ENCODE results near the gene CMC2. TPM values are rescaled to one million over a fixed set of nuclear protein-coding genes. Genes with fewer than 3 reads are reported as not detected.

CMC2 gene
- polyA plus RNA-seq, 1 donor (not counting 4 experiments of a cell fraction or from before 2014, with no cell fraction given), result 91.8 TPM

DNA sequence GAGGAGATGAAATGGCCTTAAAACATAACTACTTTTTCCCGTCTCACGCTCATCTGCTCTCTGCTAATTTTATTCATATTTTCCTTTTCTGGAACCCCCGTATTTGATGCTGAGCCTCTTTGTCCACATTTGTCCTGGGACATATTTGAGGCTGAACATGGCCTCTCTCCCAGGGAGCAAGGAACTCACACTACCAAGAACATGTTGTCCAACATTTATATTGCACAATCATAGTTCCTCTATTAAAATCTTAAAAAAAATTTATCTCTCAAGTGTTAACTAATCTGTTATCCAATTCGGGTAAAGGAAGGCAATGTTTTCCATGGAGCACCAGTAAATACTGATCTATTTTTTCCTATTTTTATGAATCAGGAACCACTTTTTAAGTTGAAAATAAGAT is 60.2 kb downstream of the CMC2 start:
- H3K79me2 ChIP-seq (ENCODE audit: control insufficient read depth, insufficient read depth, low read length), result no peaks in the 10 kb centered on the region
- H4K20me1 ChIP-seq (ENCODE audit: control insufficient read depth, extremely low read depth, insufficient read depth, low read length), result no peaks in the 10 kb centered on the region
- H2AFZ ChIP-seq (ENCODE audit: control insufficient read depth, low read length), result no peak overlapping the region
- H3K9me3 ChIP-seq (ENCODE audit: control insufficient read depth, low read depth, low read length), result no peaks in the 10 kb centered on the region
- DNase-seq (ENCODE audit: low read depth, low spot score) (no peak), FAIRE-seq (no peak)
- no peaks in the 10 kb centered on the region for H3K27me3 ChIP-seq (ENCODE audit: control insufficient read depth, extremely low read depth, insufficient read depth, low read length)
- no peak overlapping the region for H3K27ac ChIP-seq (ENCODE audit: control insufficient read depth, insufficient read depth, low read length)
- no peaks in the 10 kb centered on the region for H3K9me1 ChIP-seq (ENCODE audit: control insufficient read depth, extremely low read depth, insufficient read depth, low read length)
- no peak for TF ChIP-seq EZH2 (IDR thresholded peaks at IDR 0.05; ENCODE audit: low read length)
- TF ChIP-seq, protein P1, sequence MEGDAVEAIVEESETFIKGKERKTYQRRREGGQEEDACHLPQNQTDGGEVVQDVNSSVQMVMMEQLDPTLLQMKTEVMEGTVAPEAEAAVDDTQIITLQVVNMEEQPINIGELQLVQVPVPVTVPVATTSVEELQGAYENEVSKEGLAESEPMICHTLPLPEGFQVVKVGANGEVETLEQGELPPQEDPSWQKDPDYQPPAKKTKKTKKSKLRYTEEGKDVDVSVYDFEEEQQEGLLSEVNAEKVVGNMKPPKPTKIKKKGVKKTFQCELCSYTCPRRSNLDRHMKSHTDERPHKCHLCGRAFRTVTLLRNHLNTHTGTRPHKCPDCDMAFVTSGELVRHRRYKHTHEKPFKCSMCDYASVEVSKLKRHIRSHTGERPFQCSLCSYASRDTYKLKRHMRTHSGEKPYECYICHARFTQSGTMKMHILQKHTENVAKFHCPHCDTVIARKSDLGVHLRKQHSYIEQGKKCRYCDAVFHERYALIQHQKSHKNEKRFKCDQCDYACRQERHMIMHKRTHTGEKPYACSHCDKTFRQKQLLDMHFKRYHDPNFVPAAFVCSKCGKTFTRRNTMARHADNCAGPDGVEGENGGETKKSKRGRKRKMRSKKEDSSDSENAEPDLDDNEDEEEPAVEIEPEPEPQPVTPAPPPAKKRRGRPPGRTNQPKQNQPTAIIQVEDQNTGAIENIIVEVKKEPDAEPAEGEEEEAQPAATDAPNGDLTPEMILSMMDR (optimal IDR thresholded peaks at IDR 0.05 in 1 of 3, IDR thresholded peaks at IDR 0.05 in 1 of 3, conservative IDR thresholded peaks at IDR 0.05 in 1 of 3; ENCODE audit: extremely low read depth in 1 of 3, insufficient read depth in 2 of 3, low read length in 3 of 3), result no peak
- H3K9ac ChIP-seq (ENCODE audit: control insufficient read depth, extremely low read depth, insufficient read depth, low read length), result no peak overlapping the region
- H3K4me1 ChIP-seq (ENCODE audit: control insufficient read depth, extremely low read depth, insufficient read depth, low read length), result no peaks in the 10 kb centered on the region
- dilution Hi-C loops (cut with MboI; ENCODE audit: extremely low pct_ligation_motif_present, low sequenced_read_pairs), result no loop called here
- H3K4me3 ChIP-seq (ENCODE audit: control insufficient read depth in 2 of 3, extremely low read depth in 1 of 3, insufficient read depth in 2 of 3, low read depth in 1 of 3, low read length in 3 of 3), result no peak overlapping the region
- no peaks in the 10 kb centered on the region for H3K36me3 ChIP-seq (ENCODE audit: control insufficient read depth in 2 of 2, extremely low read depth in 1 of 2, insufficient read depth in 2 of 2, low read length in 2 of 2)
- no peak overlapping the region for H3K4me2 ChIP-seq (ENCODE audit: control insufficient read depth, extremely low read depth, insufficient read depth, low read depth, low read length)

DNA sequence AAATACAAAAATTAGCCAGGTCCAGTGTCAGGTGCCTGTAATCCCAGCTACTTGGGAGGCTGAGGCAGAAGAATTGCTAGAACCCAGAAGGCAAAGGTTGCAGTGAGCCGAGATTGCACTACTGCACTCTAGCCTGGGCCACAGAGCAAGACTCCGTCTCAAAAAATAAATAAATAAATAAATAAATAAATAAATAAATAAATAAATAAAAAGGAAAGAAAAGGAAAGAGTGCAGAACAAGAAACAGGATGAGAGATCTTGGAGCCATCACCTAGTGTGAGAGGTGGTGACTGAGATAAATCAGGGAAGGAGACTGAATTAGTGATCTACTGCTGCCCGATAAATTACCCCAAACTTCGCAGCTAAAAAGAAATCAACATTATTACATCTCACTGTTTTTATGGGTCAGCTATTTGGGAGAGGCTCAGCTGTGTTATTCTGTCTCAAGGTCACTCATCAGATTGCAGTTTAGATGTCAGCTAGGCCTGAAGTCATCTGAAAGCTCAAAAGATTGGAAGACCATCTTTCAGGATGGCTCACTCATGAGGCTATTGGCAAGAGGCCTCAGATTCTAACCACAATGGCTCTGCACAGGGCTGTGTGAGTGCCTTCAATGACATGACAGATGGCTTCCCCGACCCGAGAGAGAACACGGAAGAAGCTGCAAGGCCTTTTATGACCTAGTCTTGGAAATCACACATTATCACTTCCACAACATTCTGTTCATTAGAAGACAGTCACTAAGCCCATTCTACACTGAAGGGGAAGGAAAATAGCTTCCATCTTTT is 66.4 kb downstream of the CMC2 start:
- TF ChIP-seq, protein P1 (optimal IDR thresholded peaks at IDR 0.05 in 1 of 3, IDR thresholded peaks at IDR 0.05 in 1 of 3, conservative IDR thresholded peaks at IDR 0.05 in 1 of 3; ENCODE audit: extremely low read depth in 1 of 3, insufficient read depth in 2 of 3, low read length in 3 of 3), result no peak
- no peak for TF ChIP-seq EZH2 (IDR thresholded peaks at IDR 0.05; ENCODE audit: low read length)
- no peak overlapping the region for H3K4me2 ChIP-seq (ENCODE audit: control insufficient read depth, extremely low read depth, insufficient read depth, low read depth, low read length)
- H3K4me3 ChIP-seq (ENCODE audit: control insufficient read depth in 2 of 3, extremely low read depth in 1 of 3, insufficient read depth in 2 of 3, low read depth in 1 of 3, low read length in 3 of 3), result no peak overlapping the region
- no peaks in the 10 kb centered on the region for H3K36me3 ChIP-seq (ENCODE audit: control insufficient read depth in 2 of 2, extremely low read depth in 1 of 2, insufficient read depth in 2 of 2, low read length in 2 of 2)
- H3K79me2 ChIP-seq (ENCODE audit: control insufficient read depth, insufficient read depth, low read length), result no peaks in the 10 kb centered on the region
- no peaks in the 10 kb centered on the region for H3K9me3 ChIP-seq (ENCODE audit: control insufficient read depth, low read depth, low read length)
- dilution Hi-C loops (cut with MboI; ENCODE audit: extremely low pct_ligation_motif_present, low sequenced_read_pairs), result no loop called here
- no peaks in the 10 kb centered on the region for H3K9me1 ChIP-seq (ENCODE audit: control insufficient read depth, extremely low read depth, insufficient read depth, low read length)
- DNase-seq (ENCODE audit: low read depth, low spot score) (no peak), FAIRE-seq (no peak)
- no peak overlapping the region for H2AFZ ChIP-seq (ENCODE audit: control insufficient read depth, low read length)
- no peaks in the 10 kb centered on the region for H4K20me1 ChIP-seq (ENCODE audit: control insufficient read depth, extremely low read depth, insufficient read depth, low read length)
- no peak overlapping the region for H3K27ac ChIP-seq (ENCODE audit: control insufficient read depth, insufficient read depth, low read length)
- peaks cover 15% of the 10 kb centered on the region for H3K4me1 ChIP-seq (ENCODE audit: control insufficient read depth, extremely low read depth, insufficient read depth, low read length)
- no peaks in the 10 kb centered on the region for H3K27me3 ChIP-seq (ENCODE audit: control insufficient read depth, extremely low read depth, insufficient read depth, low read length)
- H3K9ac ChIP-seq (ENCODE audit: control insufficient read depth, extremely low read depth, insufficient read depth, low read length), result no peak overlapping the region
